ENCODE results near the gene NMUR1.
A peak's percentile ranks its signal among the peaks of the same experiment; 100 is the strongest.

Gene NMUR1

GRCh38 chr2:231525248-231526163 is 4.7 kb downstream of the NMUR1 start:
- no peak for DNase-seq

GRCh38 chr2:231524477-231525247 is 5.6 kb downstream of the NMUR1 start:
- DNase-seq, result no peak

- no peak for DNase-seq
These were observed 6.6 kb downstream of the NMUR1 start for GRCh38 chr2:231523451-231524285.

- DNase-seq, result no peak
These were observed 7.6 kb downstream of the NMUR1 start for GRCh38 chr2:231522418-231523180.

- no peak for DNase-seq
These were observed 8.8 kb downstream of the NMUR1 start for GRCh38 chr2:231521443-231521842.

GRCh38 chr2:231519975-231520555 is 10.2 kb downstream of the NMUR1 start:
- no peak for DNase-seq

- DNase-seq, result no peak
These were observed 11.5 kb downstream of the NMUR1 start for GRCh38 chr2:231518771-231519170.

- no peak for DNase-seq
These were observed 14.6 kb downstream of the NMUR1 start for GRCh38 chr2:231515603-231516002.

- DNase-seq, result no peak
These were observed 15.3 kb downstream of the NMUR1 start for GRCh38 chr2:231514951-231515297.

GRCh38 chr2:231514225-231514950 is 15.9 kb downstream of the NMUR1 start:
- DNase-seq, result peak; percentile 93 to 95

GRCh38 chr2:231513746-231514224 is 16.5 kb downstream of the NMUR1 start:
- DNase-seq, result no peak

GRCh38 chr2:231512222-231512621 is 18.0 kb downstream of the NMUR1 start:
- no peak for DNase-seq

GRCh38 chr2:231503766-231504165 is 26.5 kb downstream of the NMUR1 start:
- DNase-seq, result no peak

GRCh38 chr2:231502596-231502995 is 27.6 kb downstream of the NMUR1 start:
- no peak for DNase-seq

- DNase-seq, result no peak
These were observed 32.6 kb downstream of the NMUR1 start for GRCh38 chr2:231497651-231498050.

- no peak for DNase-seq
These were observed 35.6 kb downstream of the NMUR1 start for GRCh38 chr2:231494669-231495068.

- no peak for DNase-seq
These were observed 39.4 kb downstream of the NMUR1 start for GRCh38 chr2:231490801-231491200.

GRCh38 chr2:231489990-231490389 is 40.3 kb downstream of the NMUR1 start:
- DNase-seq, result no peak

- DNase-seq, result no peak
These were observed 41.9 kb downstream of the NMUR1 start for GRCh38 chr2:231488331-231488730.

- DNase-seq, result no peak
These were observed 43.2 kb downstream of the NMUR1 start for GRCh38 chr2:231486851-231487596.
